Activated CD8-positive, alpha-beta memory T cell treated with anti-CD3 and anti-CD28 coated beads, Interleukin-2, amount 10 ng/mL, durations not matched to agents 7 days and 5 days (primary cell): Measurements from ENCODE around the gene ANKRD2. TPM values are rescaled to one million over a fixed set of nuclear protein-coding genes. Genes with fewer than 3 reads are reported as not detected.

Source experiments
- ATAC-seq: fragments of 150-1000 bp; cut with Tn5 transposase; one replicate; pipeline ENCODE4 v1.10.0; 2021; ENCODE audit warnings: moderate library complexity
- CTCF ChIA-PET: fragments of 350-600 bp; sonication (Branson Sonifier 250); formaldehyde crosslinking; loops from one replicate; lab custom pipeline; 2021; ENCODE audit warnings: antibody characterized with exemption; lab: Charles Lee
- DNase-seq: peaks from one replicate; pipeline ENCODE4 v3.0.0-alpha.2; 2020
- H3K27ac Mint-ChIP-seq: one replicate; pipeline ENCODE4 v1.8.0; 2021; ENCODE audit warnings: mild to moderate bottlenecking, mixed read lengths
- H3K27me3 Mint-ChIP-seq: one replicate; pipeline ENCODE4 v1.8.0; 2021; ENCODE audit warnings: mixed read lengths
- H3K36me3 Mint-ChIP-seq: one replicate; pipeline ENCODE4 v1.8.0; 2021; ENCODE audit warnings: mild to moderate bottlenecking, mixed read lengths
- H3K4me1 Mint-ChIP-seq: one replicate; pipeline ENCODE4 v1.8.0; 2021; ENCODE audit warnings: mixed read lengths
- H3K4me3 Mint-ChIP-seq: one replicate; pipeline ENCODE4 v1.8.0; 2021; ENCODE audit warnings: mild to moderate bottlenecking, moderate library complexity, mixed read lengths
- H3K9me3 Mint-ChIP-seq: one replicate; pipeline ENCODE4 v1.8.0; 2022; ENCODE audit warnings: low read depth, mixed read lengths
- total RNA-seq, 2 experiments: library from RNA; stranded (reverse); gene quantifications; one replicate each; pipeline ENCODE4 v1.2.3, GENCODE V29; 2021

Gene ANKRD2
- total RNA-seq, 2 experiments from 2014 or later: 0.26 to 0.67 TPM

DNA sequence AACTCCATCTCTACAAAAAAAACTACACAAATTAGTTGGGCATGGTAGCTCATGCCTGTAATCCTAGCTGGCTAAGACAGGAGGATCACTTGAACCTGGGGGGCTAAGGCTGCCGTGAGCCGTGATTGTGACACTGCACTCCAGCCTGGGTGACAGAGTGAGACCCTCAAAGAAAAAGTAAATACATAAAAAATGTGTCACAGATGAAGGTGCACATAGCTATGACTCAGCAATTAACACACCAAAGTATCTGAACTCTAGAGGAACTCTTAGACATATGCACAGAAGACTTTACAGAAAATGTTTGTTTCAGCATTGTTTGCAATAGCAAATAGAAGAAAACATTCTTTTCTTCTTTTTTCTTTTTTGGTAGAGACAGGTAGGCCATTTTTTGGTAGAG lies 25.2 kb downstream of the ANKRD2 start:
- Mint-ChIP-seq H3K27me3 (no peaks in the 10 kb centered on the region), H3K4me3 (no peak overlapping the region), H3K4me1 (no peaks in the 10 kb centered on the region), H3K9me3 (no peaks in the 10 kb centered on the region), H3K36me3 (no peaks in the 10 kb centered on the region), H3K27ac (no peak overlapping the region)
- CTCF ChIA-PET: interaction anchor here (1.3 to 3.6 kb wide), 3 partner anchors 12 to 26 kb away, joined by 3 to 10 read pairs (median 5); partner anchors contain the start of gene ANKRD2
- ATAC-seq (no peak), DNase-seq (no peak)

DNA sequence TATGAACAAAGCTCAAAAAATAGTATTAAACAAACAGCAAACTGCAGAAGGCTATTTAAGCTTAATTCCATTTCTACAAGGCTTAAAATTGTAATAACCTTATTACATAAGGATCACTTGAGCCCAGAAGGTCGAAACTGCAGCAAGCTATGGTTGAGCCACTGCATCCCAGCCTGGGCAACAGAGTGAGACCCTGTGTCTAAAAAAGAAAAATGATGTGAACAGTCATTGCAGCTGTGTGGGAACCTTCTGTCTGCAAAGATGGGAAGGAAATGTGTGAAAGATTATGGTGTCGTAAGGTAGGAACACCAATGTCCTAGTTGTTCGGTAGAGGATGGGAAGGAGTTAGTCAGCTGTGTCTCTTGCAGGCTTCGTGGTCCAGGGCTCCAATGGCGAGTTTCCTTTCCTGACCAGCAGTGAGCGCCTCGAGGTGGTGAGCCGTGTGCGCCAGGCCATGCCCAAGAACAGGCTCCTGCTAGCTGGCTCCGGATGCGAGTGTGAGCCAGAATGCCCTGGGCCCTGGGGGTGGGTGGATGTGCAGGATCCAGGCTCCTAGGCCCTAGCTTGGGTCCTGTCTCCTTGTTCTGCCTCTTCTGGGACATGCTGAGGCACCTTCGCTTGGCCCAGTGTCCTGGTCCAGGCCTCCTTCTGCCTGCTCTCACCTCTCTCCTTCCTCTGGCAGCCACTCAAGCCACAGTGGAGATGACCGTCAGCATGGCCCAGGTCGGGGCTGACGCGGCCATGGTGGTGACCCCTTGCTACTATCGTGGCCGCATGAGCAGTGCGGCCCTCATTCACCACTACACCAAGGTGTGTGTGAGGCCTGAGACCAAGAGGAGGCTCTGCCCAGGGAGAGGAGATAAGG lies 26.1 kb downstream of the ANKRD2 start:
- no peak overlapping the region for H3K27ac Mint-ChIP-seq
- no peaks in the 10 kb centered on the region for H3K4me1 Mint-ChIP-seq
- H3K4me3 Mint-ChIP-seq: no peak overlapping the region
- no peaks in the 10 kb centered on the region for H3K36me3 Mint-ChIP-seq
- no peaks in the 10 kb centered on the region for H3K9me3 Mint-ChIP-seq
- no peaks in the 10 kb centered on the region for H3K27me3 Mint-ChIP-seq
- ATAC-seq (no peak), DNase-seq (no peak)
- CTCF ChIA-PET: interaction anchor here (1.3 to 3.6 kb wide), 4 partner anchors 11 to 27 kb away, joined by 3 to 10 read pairs (median 4); partner anchors contain the start of gene ANKRD2

- Mint-ChIP-seq H3K36me3 (no peaks in the 10 kb centered on the region), H3K27ac (no peak overlapping the region), H3K4me3 (no peak overlapping the region), H3K27me3 (no peaks in the 10 kb centered on the region), H3K4me1 (no peaks in the 10 kb centered on the region), H3K9me3 (no peaks in the 10 kb centered on the region)
- CTCF ChIA-PET: interaction anchor here (1.4 kb wide), 1 partner anchor 27 kb away, joined by 3 read pairs; the partner anchor contains the start of gene ANKRD2
- ATAC-seq (no peak), DNase-seq (no peak)
Measured at GRCh38 chr10:97599272-97599619, 26.7 kb downstream of the ANKRD2 start.

GRCh38 chr10:97600616-97601015 lies 28.0 kb downstream of the ANKRD2 start:
- CTCF ChIA-PET: interaction anchor here (1.2 to 1.4 kb wide), 2 partner anchors 11 to 28 kb away, joined by 3 to 4 read pairs; partner anchors contain the start of gene ANKRD2
- no peaks in the 10 kb centered on the region for H3K9me3 Mint-ChIP-seq
- H3K4me3 Mint-ChIP-seq: no peak overlapping the region
- no peaks in the 10 kb centered on the region for H3K36me3 Mint-ChIP-seq
- no peak overlapping the region for H3K27ac Mint-ChIP-seq
- H3K27me3 Mint-ChIP-seq: no peaks in the 10 kb centered on the region
- H3K4me1 Mint-ChIP-seq: no peaks in the 10 kb centered on the region
- DNase-seq (no peak), ATAC-seq (no peak)

DNA sequence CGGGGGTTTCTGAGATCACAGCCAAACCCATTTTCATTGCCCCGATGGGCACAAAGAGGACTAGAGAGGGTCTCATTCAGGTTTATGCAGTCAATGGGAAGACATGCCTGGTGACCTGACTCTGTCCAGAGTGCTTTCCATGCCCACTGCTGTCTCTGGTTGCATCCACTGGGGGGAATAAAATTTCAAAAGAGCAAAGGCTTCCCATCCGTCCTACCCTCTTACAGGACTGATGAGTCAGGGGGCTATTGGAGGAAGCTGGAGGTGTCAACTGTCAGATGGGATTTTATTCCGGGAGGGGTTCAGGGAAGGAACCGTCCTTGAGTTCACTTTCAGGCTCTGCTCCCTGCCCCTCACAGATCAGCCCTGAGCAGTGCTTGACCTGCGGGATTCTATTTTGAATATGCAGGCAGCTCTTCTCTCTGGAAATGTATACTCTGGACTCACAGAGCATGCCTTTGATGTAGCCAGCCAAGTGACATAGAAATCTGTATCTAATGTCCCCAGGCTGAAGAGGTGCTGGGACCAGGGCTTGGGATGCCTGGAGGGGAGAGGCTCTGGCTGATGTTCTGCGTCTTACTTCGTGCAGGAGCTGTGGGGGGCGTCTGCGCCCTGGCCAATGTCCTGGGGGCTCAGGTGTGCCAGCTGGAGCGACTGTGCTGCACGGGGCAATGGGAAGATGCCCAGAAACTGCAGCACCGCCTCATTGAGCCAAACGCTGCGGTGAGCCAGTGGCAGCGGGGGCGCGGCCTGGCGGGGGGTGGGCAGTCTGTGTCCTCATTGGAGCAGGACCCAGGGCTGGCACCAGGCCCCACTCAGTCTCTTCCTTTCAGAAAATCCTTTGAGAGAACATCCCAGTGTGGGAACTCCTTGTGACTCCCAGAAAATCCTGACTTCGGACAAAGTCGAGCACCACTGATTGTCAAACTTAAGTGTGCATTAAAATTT lies 29.0 kb downstream of the ANKRD2 start:
- no peaks in the 10 kb centered on the region for H3K4me1 Mint-ChIP-seq
- CTCF ChIA-PET: interaction anchor here (1.2 kb wide), 1 partner anchor 10 kb away, joined by 4 read pairs; no protein-coding TSS in a partner anchor
- DNase-seq (no peak), ATAC-seq (no peak)
- H3K9me3 Mint-ChIP-seq: no peaks in the 10 kb centered on the region
- H3K4me3 Mint-ChIP-seq: no peak overlapping the region
- H3K27me3 Mint-ChIP-seq: peaks cover 3% of the 10 kb centered on the region
- H3K27ac Mint-ChIP-seq: no peak overlapping the region
- H3K36me3 Mint-ChIP-seq: no peaks in the 10 kb centered on the region

- no peak for DNase-seq
- H3K27ac Mint-ChIP-seq: no peak overlapping the region
- no peaks in the 10 kb centered on the region for H3K36me3 Mint-ChIP-seq
- peaks cover 5% of the 10 kb centered on the region for H3K27me3 Mint-ChIP-seq
- H3K4me1 Mint-ChIP-seq: no peaks in the 10 kb centered on the region
- CTCF ChIA-PET: interaction anchor here (1.7 kb wide), 1 partner anchor 54 kb away, joined by 5 read pairs; no protein-coding TSS in a partner anchor
- H3K9me3 Mint-ChIP-seq: no peaks in the 10 kb centered on the region
- H3K4me3 Mint-ChIP-seq: no peak overlapping the region
- no peak for ATAC-seq
Measured at GRCh38 chr10:97607095-97607636, 34.6 kb downstream of the ANKRD2 start.

DNA sequence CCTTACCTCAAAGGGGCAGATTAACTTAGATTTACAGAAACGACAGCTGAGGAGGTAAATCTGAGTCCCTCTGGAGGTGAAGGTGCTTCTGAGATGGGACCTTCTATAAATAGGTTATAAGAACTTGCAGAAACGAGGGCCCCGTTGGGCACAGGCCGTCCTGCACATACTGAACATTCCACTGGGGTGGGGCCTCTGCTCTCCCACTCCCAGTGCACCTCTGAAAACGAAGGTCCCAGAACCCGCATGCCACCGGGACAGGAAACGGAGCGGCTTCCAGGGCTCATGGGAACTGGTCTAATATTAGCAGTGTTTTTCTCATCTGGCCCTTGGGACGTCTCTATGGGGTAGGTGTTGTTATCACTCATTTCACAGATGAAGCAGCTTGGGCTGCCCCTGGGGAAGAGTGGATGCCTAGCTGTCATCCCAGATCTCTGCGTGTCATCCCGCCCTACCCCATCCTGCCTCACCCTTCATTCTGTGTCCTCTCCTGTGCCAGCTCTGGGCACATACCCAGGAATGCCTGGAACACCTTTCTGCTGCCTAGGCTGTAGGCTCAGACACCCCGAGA lies 36.5 kb downstream of the ANKRD2 start:
- Mint-ChIP-seq H3K36me3 (no peaks in the 10 kb centered on the region), H3K9me3 (no peaks in the 10 kb centered on the region), H3K4me1 (no peaks in the 10 kb centered on the region), H3K4me3 (no peak overlapping the region), H3K27ac (no peak overlapping the region), H3K27me3 (peaks cover 5% of the 10 kb centered on the region)
- CTCF ChIA-PET: interaction anchor here (1.0 to 1.9 kb wide), 6 partner anchors 8 to 55 kb away, joined by 3 to 8 read pairs (median 4); partner anchors contain the start of gene ANKRD2
- ATAC-seq (no peak), DNase-seq (no peak)

GRCh38 chr10:97611473-97611872 lies 38.9 kb downstream of the ANKRD2 start:
- DNase-seq: no peak
- Mint-ChIP-seq H3K36me3 (no peaks in the 10 kb centered on the region), H3K9me3 (no peaks in the 10 kb centered on the region), H3K27ac (no peak overlapping the region), H3K4me1 (no peaks in the 10 kb centered on the region), H3K27me3 (peaks cover 3% of the 10 kb centered on the region), H3K4me3 (no peak overlapping the region)
- no peak for ATAC-seq
- CTCF ChIA-PET: interaction anchor here (0.8 to 4.5 kb wide), 7 partner anchors 11 to 90 kb away, joined by 3 to 55 read pairs (median 4); partner anchors contain the start of genes ANKRD2 and HOGA1

GRCh38 chr10:97612386-97612785 lies 39.8 kb downstream of the ANKRD2 start:
- ATAC-seq (peak; percentile 55), DNase-seq (no peak)
- Mint-ChIP-seq H3K36me3 (no peaks in the 10 kb centered on the region), H3K4me1 (no peaks in the 10 kb centered on the region), H3K27me3 (no peaks in the 10 kb centered on the region), H3K4me3 (no peak overlapping the region), H3K9me3 (no peaks in the 10 kb centered on the region), H3K27ac (no peak overlapping the region)
- CTCF ChIA-PET: interaction anchor here (0.7 to 4.5 kb wide), 12 partner anchors 9 to 150 kb away, joined by 3 to 55 read pairs (median 4); partner anchors contain the start of genes ANKRD2, C10orf62 and HOGA1

DNA sequence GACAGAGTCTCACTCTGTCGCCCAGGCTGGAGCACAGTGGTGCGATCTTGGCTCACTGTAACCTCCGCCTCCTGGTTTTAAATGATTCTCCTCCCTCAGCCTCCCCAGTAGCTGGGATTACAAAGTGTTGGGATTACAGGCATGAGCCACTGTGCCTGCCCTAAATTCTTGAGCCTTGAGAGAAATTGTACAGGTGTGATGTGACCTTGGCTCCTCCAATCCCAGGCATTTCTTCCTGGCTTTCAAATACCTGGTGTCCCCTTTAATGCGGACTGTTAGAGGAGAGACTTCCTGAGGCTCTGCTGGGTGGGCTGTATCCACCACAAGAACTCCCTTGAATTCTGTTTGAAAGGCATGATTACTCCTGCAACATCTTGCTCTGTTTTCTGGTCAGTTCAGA lies 45.7 kb downstream of the ANKRD2 start:
- ATAC-seq (no peak), DNase-seq (no peak)
- no peaks in the 10 kb centered on the region for H3K27me3 Mint-ChIP-seq
- H3K4me1 Mint-ChIP-seq: no peaks in the 10 kb centered on the region
- no peak overlapping the region for H3K27ac Mint-ChIP-seq
- no peak overlapping the region for H3K4me3 Mint-ChIP-seq
- H3K36me3 Mint-ChIP-seq: no peaks in the 10 kb centered on the region
- CTCF ChIA-PET: interaction anchor here (0.7 kb wide), 1 partner anchor 36 kb away, joined by 3 read pairs; no protein-coding TSS in a partner anchor
- H3K9me3 Mint-ChIP-seq: no peaks in the 10 kb centered on the region

- CTCF ChIA-PET: interaction anchor here (0.7 kb wide), 1 partner anchor 37 kb away, joined by 3 read pairs; no protein-coding TSS in a partner anchor
- no peak for ATAC-seq
- Mint-ChIP-seq H3K27ac (no peak overlapping the region), H3K27me3 (no peaks in the 10 kb centered on the region), H3K36me3 (no peaks in the 10 kb centered on the region), H3K4me3 (no peak overlapping the region), H3K9me3 (no peaks in the 10 kb centered on the region), H3K4me1 (no peaks in the 10 kb centered on the region)
- DNase-seq: no peak
Measured at GRCh38 chr10:97618733-97619132, 46.2 kb downstream of the ANKRD2 start.

DNA sequence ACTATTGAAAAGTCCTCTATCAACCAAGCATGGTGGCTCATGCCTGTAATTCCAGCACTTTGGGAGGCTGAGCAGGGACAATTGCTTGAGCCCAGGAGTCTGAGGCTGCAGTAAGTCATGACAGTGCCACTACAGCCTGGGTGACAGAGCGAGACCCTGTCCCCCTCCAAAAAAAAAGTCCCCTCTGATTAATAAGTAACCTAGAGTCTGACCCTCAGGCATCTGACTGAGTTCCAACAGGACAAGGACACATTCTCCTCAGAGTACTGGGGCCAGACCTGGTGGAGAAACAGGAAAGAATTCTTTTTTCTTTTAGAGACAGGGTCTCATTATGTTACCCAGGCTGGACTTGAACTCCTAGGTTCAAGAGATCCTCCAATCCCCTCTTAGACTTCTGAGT lies 50.7 kb downstream of the ANKRD2 start:
- Mint-ChIP-seq H3K4me3 (no peak overlapping the region), H3K27me3 (no peaks in the 10 kb centered on the region), H3K4me1 (no peaks in the 10 kb centered on the region), H3K9me3 (no peaks in the 10 kb centered on the region), H3K36me3 (no peaks in the 10 kb centered on the region), H3K27ac (no peak overlapping the region)
- CTCF ChIA-PET: interaction anchor here (0.8 to 1.1 kb wide), 2 partner anchors 17 to 54 kb away, joined by 3 read pairs; partner anchors contain the start of gene PI4K2A
- DNase-seq (no peak), ATAC-seq (no peak)
